Left lung (tissue), 10 donors: ENCODE results near the gene ADGRL2. TPM values are rescaled to one million over a fixed set of nuclear protein-coding genes. Genes with fewer than 3 reads are reported as not detected.

ENCODE experiments used
- ATAC-seq: fragments of 200-7000 bp; cut with Tn5 transposase; one replicate; pipeline ENCODE4 v1.9.1; 2020; ENCODE audit warnings: moderate library complexity
- DNase-seq, 4 donors: peaks; one replicate each; pipeline ENCODE4 v3.0.0-alpha.2; 2013 to 2020
- H3K27ac ChIP-seq, 2 donors: fragments of 200-600 bp; sonication (generic) in 1 of 2; one replicate each; pipeline versions ENCODE4 v1.5.0 to v1.8.0; 2020 to 2021
- H3K27me3 ChIP-seq, 2 donors: fragments of 200-600 bp; sonication (generic) in 1 of 2; one replicate each; pipeline versions ENCODE4 v1.5.0 to v1.8.0; 2020 to 2021
- H3K36me3 ChIP-seq, 2 donors: fragments of 200-600 bp; sonication (generic) in 1 of 2; one replicate each; pipeline versions ENCODE4 v1.5.0 to v1.8.0; 2020 to 2021
- H3K4me1 ChIP-seq, 2 donors: fragments of 200-600 bp; one replicate each; pipeline ENCODE4 v1.8.0; 2021
- H3K4me3 ChIP-seq, 2 donors: fragments of 200-600 bp; sonication (generic) in 1 of 2; one replicate each; pipeline versions ENCODE4 v1.5.0 to v1.8.0; 2020 to 2021; ENCODE audit warnings: mild to moderate bottlenecking in 1 of 2
- H3K9me3 ChIP-seq, 2 donors: fragments of 200-600 bp; sonication (generic) in 1 of 2; one replicate each; pipeline versions ENCODE4 v1.5.0 to v1.8.0; 2020 to 2021
- intact Hi-C, 2 donors: fragments of 100-400 bp; cut with DNase I; formaldehyde crosslinking; loops; one replicate each; pipeline versions ENCODE4 v1.11.2 to v1.14.2; 2022
- polyA plus RNA-seq, 6 donors: library from polyadenylated mRNA; unstranded; fragments of 120-200 nt; gene quantifications; one replicate each; pipeline ENCODE4 v1.2.1, GENCODE V29; 2013; ENCODE audit not compliant: insufficient read length in 6 of 6
- total RNA-seq, 2 donors: library from RNA; stranded (reverse); fragmentation: NEBNext Ultra II Directional; extraction: Animal tissue kit (Norgen Biotek cat#: 25700); gene quantifications; one replicate each; pipeline ENCODE4 v1.2.1, GENCODE V29; 2021
- TF ChIP-seq, protein P1 (sequence below), 2 donors: fragments of 200-600 bp; sonication (generic) in 1 of 2; IDR thresholded peaks; one replicate each; pipeline versions ENCODE4 v1.5.0 to v1.8.0; 2021; ENCODE audit warnings: antibody characterized with exemption in 2 of 2
- donor health status: DM: no; HTN: yes; CAD: no.
- donor health status: DM: no; HTN: no; CAD: no.

Gene ADGRL2
- total and polyA plus RNA-seq, 8 donors, result 78.8 to 295 (median 250) TPM

DNA sequence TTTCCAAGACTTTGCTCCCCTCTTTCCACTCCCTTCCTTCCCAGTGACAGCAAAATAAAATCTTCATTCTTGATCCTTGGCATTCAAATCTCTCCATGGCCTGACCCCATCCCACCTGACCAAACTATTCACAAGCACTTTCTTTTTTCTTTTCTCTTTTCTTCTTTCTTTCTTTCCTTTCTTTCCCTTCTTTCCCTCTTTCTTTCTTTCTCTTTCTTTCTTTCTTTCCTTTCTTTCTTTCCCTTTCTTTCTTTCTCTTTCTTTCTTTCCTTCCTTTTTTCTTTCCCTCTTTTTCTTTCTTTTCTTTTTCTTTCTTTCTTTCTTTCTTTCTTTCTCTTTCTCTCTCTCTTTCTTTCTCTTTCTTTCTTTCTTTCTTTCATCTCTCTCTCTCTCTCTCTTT lies 207.1 kb downstream of the ADGRL2 start:
- ATAC-seq (no peak), DNase-seq (no peak)
- H3K27me3 ChIP-seq, result no peaks in the 10 kb centered on the region
- no peaks in the 10 kb centered on the region for H3K9me3 ChIP-seq
- H3K4me3 ChIP-seq, result no peak overlapping the region
- H3K27ac ChIP-seq, result no peak overlapping the region
- intact Hi-C loops, result no loop called here
- no peaks in the 10 kb centered on the region for H3K36me3 ChIP-seq
- TF ChIP-seq, protein P1, sequence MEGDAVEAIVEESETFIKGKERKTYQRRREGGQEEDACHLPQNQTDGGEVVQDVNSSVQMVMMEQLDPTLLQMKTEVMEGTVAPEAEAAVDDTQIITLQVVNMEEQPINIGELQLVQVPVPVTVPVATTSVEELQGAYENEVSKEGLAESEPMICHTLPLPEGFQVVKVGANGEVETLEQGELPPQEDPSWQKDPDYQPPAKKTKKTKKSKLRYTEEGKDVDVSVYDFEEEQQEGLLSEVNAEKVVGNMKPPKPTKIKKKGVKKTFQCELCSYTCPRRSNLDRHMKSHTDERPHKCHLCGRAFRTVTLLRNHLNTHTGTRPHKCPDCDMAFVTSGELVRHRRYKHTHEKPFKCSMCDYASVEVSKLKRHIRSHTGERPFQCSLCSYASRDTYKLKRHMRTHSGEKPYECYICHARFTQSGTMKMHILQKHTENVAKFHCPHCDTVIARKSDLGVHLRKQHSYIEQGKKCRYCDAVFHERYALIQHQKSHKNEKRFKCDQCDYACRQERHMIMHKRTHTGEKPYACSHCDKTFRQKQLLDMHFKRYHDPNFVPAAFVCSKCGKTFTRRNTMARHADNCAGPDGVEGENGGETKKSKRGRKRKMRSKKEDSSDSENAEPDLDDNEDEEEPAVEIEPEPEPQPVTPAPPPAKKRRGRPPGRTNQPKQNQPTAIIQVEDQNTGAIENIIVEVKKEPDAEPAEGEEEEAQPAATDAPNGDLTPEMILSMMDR (IDR thresholded peaks at IDR 0.05), result no peak
- no peaks in the 10 kb centered on the region for H3K4me1 ChIP-seq

DNA sequence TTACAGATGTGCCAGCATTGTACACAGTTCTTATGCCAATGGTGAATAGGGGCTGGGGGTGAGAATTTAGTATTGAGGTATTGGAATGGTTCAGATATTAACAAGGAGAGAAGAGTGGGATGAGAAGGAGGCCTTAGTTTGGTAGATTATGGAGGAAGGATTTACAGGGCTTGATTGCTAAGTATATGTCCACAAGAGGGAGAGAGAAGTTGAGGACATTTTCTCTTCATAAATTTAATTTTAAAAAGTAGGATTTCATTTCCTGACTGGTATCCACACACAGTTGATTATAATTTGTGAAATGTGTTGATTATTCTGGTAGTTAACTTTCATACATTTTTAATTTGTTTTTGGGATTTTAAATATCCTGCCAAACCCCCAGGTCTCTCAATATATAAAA lies 213.0 kb downstream of the ADGRL2 start:
- H3K9me3 ChIP-seq, result peaks cover 0 to under 1% of the 10 kb centered on the region in 2 donors

DNA sequence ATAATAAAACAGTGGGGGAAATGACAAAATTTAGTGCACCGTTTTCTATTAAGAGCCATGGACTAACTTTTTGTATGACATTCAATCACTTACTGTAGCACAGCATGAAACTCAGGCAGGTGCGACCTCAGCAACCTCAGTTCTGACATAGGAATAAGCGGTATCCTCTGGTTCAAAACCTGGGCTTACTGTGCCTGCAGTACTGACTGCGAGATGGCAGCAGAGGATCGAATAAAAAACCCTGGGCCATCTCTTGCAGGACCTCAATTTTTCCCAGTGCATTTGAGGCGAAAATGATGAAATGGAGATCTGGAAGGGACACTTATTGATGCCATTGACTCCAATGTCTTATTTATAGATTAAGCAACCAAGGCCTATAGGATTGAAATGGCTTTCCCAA lies 214.7 kb downstream of the ADGRL2 start:
- Histone ChIP-seq H3K9me3 (peaks cover 0 to 9% of the 10 kb centered on the region in 2 donors), H3K4me1 (no peaks in the 10 kb centered on the region), H3K27me3 (no peaks in the 10 kb centered on the region), H3K36me3 (no peaks in the 10 kb centered on the region), H3K4me3 (no peak overlapping the region), H3K27ac (no peak overlapping the region)
- TF ChIP-seq, protein P1 (IDR thresholded peaks at IDR 0.05), result no peak
- DNase-seq (no peak), ATAC-seq (no peak)
- intact Hi-C loops, result no loop called here

More for the DNA sequence above, 213.0 kb downstream of the ADGRL2 start:
- ATAC-seq (no peak), DNase-seq (no peak)
- H3K36me3 ChIP-seq, result no peaks in the 10 kb centered on the region
- intact Hi-C loops, result no loop called here
- no peak overlapping the region for H3K27ac ChIP-seq
- H3K4me3 ChIP-seq, result no peak overlapping the region
- no peaks in the 10 kb centered on the region for H3K27me3 ChIP-seq
- no peaks in the 10 kb centered on the region for H3K4me1 ChIP-seq
- TF ChIP-seq, protein P1 (IDR thresholded peaks at IDR 0.05), result no peak

DNA sequence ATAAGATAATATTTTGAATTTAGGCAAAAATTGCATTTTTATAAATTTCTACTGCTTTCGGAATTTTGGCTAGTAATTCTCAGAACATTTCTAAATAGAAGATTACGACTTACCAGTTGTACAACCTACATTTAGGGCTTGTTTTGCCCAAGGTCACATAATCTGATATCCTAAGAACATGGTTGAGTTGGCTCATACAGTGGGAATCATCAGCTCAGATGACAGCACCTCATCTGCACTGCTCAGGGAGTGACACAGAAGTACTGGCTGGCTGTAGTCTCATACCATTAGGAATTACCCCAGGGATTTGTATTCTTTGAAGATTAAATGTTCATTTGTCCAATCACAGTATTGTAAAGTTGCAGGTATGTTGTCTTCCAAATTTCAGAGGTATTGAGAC lies 217.6 kb downstream of the ADGRL2 start:
- Histone ChIP-seq H3K27ac (no peak overlapping the region), H3K4me1 (no peaks in the 10 kb centered on the region), H3K9me3 (peaks cover 0 to 20% of the 10 kb centered on the region in 2 donors), H3K4me3 (no peak overlapping the region), H3K27me3 (no peaks in the 10 kb centered on the region), H3K36me3 (no peaks in the 10 kb centered on the region)
- intact Hi-C loops, result no loop called here
- TF ChIP-seq, protein P1 (IDR thresholded peaks at IDR 0.05), result no peak
- ATAC-seq (no peak), DNase-seq (no peak)

DNA sequence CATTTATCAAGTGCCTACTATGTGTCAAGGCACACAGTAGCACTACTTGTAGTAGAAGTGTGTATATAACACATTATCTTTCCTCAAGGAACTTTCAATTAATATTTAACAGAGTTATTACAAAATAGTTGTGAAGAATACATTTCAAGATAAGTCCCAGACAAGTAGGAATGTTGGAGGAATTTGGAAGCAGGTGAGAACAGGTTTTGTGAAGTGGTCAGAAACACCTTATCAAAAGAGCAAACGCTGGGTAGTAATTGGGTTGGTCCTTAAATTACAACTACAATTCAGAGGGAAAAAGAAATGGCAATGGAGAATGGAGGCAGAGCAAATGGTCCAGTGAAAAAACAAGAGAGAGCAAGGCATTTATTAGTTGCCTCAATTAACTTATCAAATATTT lies 218.8 kb downstream of the ADGRL2 start:
- TF ChIP-seq, protein P1 (IDR thresholded peaks at IDR 0.05), result no peak
- no peaks in the 10 kb centered on the region for H3K4me1 ChIP-seq
- H3K27ac ChIP-seq, result no peak overlapping the region
- peak in 1 of 4 donors; percentile 37 for DNase-seq
- H3K36me3 ChIP-seq, result no peaks in the 10 kb centered on the region
- no peaks in the 10 kb centered on the region for H3K27me3 ChIP-seq
- no peak overlapping the region for H3K4me3 ChIP-seq
- intact Hi-C loops, result no loop called here
- peaks cover 0 to 20% of the 10 kb centered on the region in 2 donors for H3K9me3 ChIP-seq
- ATAC-seq, result peak; percentile 79
